Epithelial cell of esophagus (primary cell): ENCODE measurements around the gene ATP6V0A4.
"Not testable (repeated sequence)": the region's sequence is repeated elsewhere in the genome, so short reads cannot be mapped to it uniquely, and the experiment has no call there.

Source experiments
- DNase-seq: peaks from one replicate; pipeline ENCODE4 v3.0.0; 2010; ENCODE audit warnings: low read depth
- H3K4me3 ChIP-seq: 2 replicates; pipeline ENCODE4 v1.5.1; 2011; ENCODE audit warnings: mild to moderate bottlenecking, low read length, control low read depth
- CTCF ChIP-seq: IDR thresholded peaks from 2 replicates; pipeline ENCODE4 v1.5.1; 2011; ENCODE audit warnings: low read depth, mild to moderate bottlenecking, low read length, control low read depth, inconsistent platforms; ENCODE audit not compliant: insufficient read depth; ENCODE audit errors: missing control alignments

The ATP6V0A4 gene

GRCh38 chr7:138822867-138823535 is 25.0 kb upstream of the ATP6V0A4 start:
- no peak for DNase-seq
- no peak overlapping the region for H3K4me3 ChIP-seq
- TF ChIP-seq CTCF, result no peak

- TF ChIP-seq CTCF, result no peak
- no peak overlapping the region for H3K4me3 ChIP-seq
- no peak for DNase-seq
Measured at GRCh38 chr7:138821912-138822311, 23.9 kb upstream of the ATP6V0A4 start.

GRCh38 chr7:138819625-138820024 is 21.6 kb upstream of the ATP6V0A4 start:
- no peak overlapping the region for H3K4me3 ChIP-seq
- TF ChIP-seq CTCF, result no peak
- no peak for DNase-seq

GRCh38 chr7:138816650-138817049 is 18.7 kb upstream of the ATP6V0A4 start:
- no peak for TF ChIP-seq CTCF
- H3K4me3 ChIP-seq, result no peak overlapping the region
- no peak for DNase-seq

- no peak overlapping the region for H3K4me3 ChIP-seq
- no peak for TF ChIP-seq CTCF
- DNase-seq, result peak; percentile 10
Measured at GRCh38 chr7:138814816-138815332, 16.9 kb upstream of the ATP6V0A4 start.

- no peak for TF ChIP-seq CTCF
- no peak for DNase-seq
- H3K4me3 ChIP-seq, result no peak overlapping the region
Measured at GRCh38 chr7:138813945-138814344, 15.9 kb upstream of the ATP6V0A4 start.

- H3K4me3 ChIP-seq, DNase-seq: not testable (repeated sequence)
Measured at GRCh38 chr7:138811327-138811726, 13.3 kb upstream of the ATP6V0A4 start.

- TF ChIP-seq CTCF, result no peak
- no peak overlapping the region for H3K4me3 ChIP-seq
- no peak for DNase-seq
Measured at GRCh38 chr7:138809346-138809745, 11.3 kb upstream of the ATP6V0A4 start.
